Measurements from ENCODE around the gene ATXN1. TPM values are rescaled to one million over a fixed set of nuclear protein-coding genes. Genes with fewer than 3 reads are reported as not detected.
A peak's percentile ranks its signal among the peaks of the same experiment; 100 is the strongest.

ATXN1 gene
- total RNA-seq, 1 donor from 2014 or later = 15.5 TPM

- no peak overlapping the region for H3K27ac Mint-ChIP-seq (ENCODE audit: unreplicated experiment)
- DNase-seq = no peak
- H3K9me3 Mint-ChIP-seq (ENCODE audit: unreplicated experiment) = no peaks in the 10 kb centered on the region
- H3K4me3 Mint-ChIP-seq (ENCODE audit: unreplicated experiment) = no peak overlapping the region
- H3K36me3 Mint-ChIP-seq (ENCODE audit: unreplicated experiment) = peaks cover 4% of the 10 kb centered on the region
- TF ChIP-seq, protein P1, sequence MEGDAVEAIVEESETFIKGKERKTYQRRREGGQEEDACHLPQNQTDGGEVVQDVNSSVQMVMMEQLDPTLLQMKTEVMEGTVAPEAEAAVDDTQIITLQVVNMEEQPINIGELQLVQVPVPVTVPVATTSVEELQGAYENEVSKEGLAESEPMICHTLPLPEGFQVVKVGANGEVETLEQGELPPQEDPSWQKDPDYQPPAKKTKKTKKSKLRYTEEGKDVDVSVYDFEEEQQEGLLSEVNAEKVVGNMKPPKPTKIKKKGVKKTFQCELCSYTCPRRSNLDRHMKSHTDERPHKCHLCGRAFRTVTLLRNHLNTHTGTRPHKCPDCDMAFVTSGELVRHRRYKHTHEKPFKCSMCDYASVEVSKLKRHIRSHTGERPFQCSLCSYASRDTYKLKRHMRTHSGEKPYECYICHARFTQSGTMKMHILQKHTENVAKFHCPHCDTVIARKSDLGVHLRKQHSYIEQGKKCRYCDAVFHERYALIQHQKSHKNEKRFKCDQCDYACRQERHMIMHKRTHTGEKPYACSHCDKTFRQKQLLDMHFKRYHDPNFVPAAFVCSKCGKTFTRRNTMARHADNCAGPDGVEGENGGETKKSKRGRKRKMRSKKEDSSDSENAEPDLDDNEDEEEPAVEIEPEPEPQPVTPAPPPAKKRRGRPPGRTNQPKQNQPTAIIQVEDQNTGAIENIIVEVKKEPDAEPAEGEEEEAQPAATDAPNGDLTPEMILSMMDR (IDR thresholded peaks at IDR 0.05; ENCODE audit: partially characterized antibody, unreplicated experiment) = no peak
- peaks cover 7% of the 10 kb centered on the region for H3K27me3 Mint-ChIP-seq (ENCODE audit: unreplicated experiment)
- H3K4me1 Mint-ChIP-seq (ENCODE audit: low read depth, unreplicated experiment) = peaks cover 6% of the 10 kb centered on the region
These were observed 416.5 kb downstream of the ATXN1 start for GRCh38 chr6:16344756-16345155.

DNA sequence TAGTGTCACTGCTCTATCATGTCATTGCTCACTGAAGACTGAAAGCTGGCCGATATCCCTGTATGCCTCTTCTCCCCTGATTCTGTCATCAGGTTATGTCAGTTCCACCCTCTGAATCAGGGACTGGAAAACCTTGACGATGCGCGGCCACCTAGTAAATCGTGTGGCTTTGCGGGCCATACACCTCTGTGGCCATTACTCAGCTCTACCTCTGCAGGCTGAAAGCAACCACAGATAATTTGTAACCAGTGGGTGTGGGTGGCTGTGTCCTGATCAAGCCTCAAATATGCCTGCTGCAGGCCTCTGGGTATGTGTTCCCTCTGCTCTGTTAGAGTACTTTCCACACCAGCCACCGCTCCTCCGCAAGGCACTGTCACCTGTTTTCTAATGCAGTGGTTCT is 417.7 kb downstream of the ATXN1 start:
- no peak for DNase-seq
- Mint-ChIP-seq H3K4me1 (ENCODE audit: low read depth, unreplicated experiment) (peaks cover 16% of the 10 kb centered on the region), H3K27me3 (ENCODE audit: unreplicated experiment) (peaks cover 9% of the 10 kb centered on the region)

GRCh38 chr6:16339265-16339587 is 422.0 kb downstream of the ATXN1 start:
- Mint-ChIP-seq H3K36me3 (ENCODE audit: unreplicated experiment) (no peaks in the 10 kb centered on the region), H3K27me3 (ENCODE audit: unreplicated experiment) (peaks cover 6% of the 10 kb centered on the region), H3K4me1 (ENCODE audit: low read depth, unreplicated experiment) (peaks cover 31% of the 10 kb centered on the region), H3K9me3 (ENCODE audit: unreplicated experiment) (peaks cover 6% of the 10 kb centered on the region), H3K27ac (ENCODE audit: unreplicated experiment) (peak overlapping the region; percentile 26), H3K4me3 (ENCODE audit: unreplicated experiment) (peak overlapping the region; percentile 51)
- TF ChIP-seq, protein P1 (IDR thresholded peaks at IDR 0.05; ENCODE audit: partially characterized antibody, unreplicated experiment) = no peak
- DNase-seq = no peak

More for the DNA sequence above, 417.7 kb downstream of the ATXN1 start:
- peaks cover 4% of the 10 kb centered on the region for H3K36me3 Mint-ChIP-seq (ENCODE audit: unreplicated experiment)
- TF ChIP-seq, protein P1 (IDR thresholded peaks at IDR 0.05; ENCODE audit: partially characterized antibody, unreplicated experiment) = no peak
- no peak overlapping the region for H3K27ac Mint-ChIP-seq (ENCODE audit: unreplicated experiment)
- no peak overlapping the region for H3K4me3 Mint-ChIP-seq (ENCODE audit: unreplicated experiment)
- H3K9me3 Mint-ChIP-seq (ENCODE audit: unreplicated experiment) = peaks cover 1% of the 10 kb centered on the region

- Mint-ChIP-seq H3K9me3 (ENCODE audit: unreplicated experiment) (peaks cover 6% of the 10 kb centered on the region), H3K27ac (ENCODE audit: unreplicated experiment) (peak overlapping the region; percentile 26), H3K27me3 (ENCODE audit: unreplicated experiment) (peaks cover 5% of the 10 kb centered on the region), H3K36me3 (ENCODE audit: unreplicated experiment) (no peaks in the 10 kb centered on the region), H3K4me1 (ENCODE audit: low read depth, unreplicated experiment) (peaks cover 31% of the 10 kb centered on the region), H3K4me3 (ENCODE audit: unreplicated experiment) (peak overlapping the region; percentile 51)
- DNase-seq = peak; percentile 74
- TF ChIP-seq, protein P1 (IDR thresholded peaks at IDR 0.05; ENCODE audit: partially characterized antibody, unreplicated experiment) = peak; percentile 64
These were observed 422.5 kb downstream of the ATXN1 start for GRCh38 chr6:16338577-16339264.

GRCh38 chr6:16337295-16337975 is 423.8 kb downstream of the ATXN1 start:
- Mint-ChIP-seq H3K27ac (ENCODE audit: unreplicated experiment) (no peak overlapping the region), H3K4me1 (ENCODE audit: low read depth, unreplicated experiment) (peaks cover 35% of the 10 kb centered on the region), H3K4me3 (ENCODE audit: unreplicated experiment) (no peak overlapping the region), H3K9me3 (ENCODE audit: unreplicated experiment) (peaks cover 6% of the 10 kb centered on the region), H3K36me3 (ENCODE audit: unreplicated experiment) (no peaks in the 10 kb centered on the region), H3K27me3 (ENCODE audit: unreplicated experiment) (peaks cover 6% of the 10 kb centered on the region)
- TF ChIP-seq, protein P1 (IDR thresholded peaks at IDR 0.05; ENCODE audit: partially characterized antibody, unreplicated experiment) = no peak
- peak; percentile 51 for DNase-seq
